Activated gamma-delta T cell treated with anti-CD3 and anti-CD28 coated beads, Interleukin-2, amount 50 U/mL, for 16 hours (primary cell): ENCODE measurements around the gene NFU1.
"Not testable (repeated sequence)": the region's sequence is repeated elsewhere in the genome, so short reads cannot be mapped to it uniquely, and the experiment has no call there.

ENCODE experiments used
- DNase-seq: peaks from one replicate; pipeline ENCODE4 v3.0.0-alpha.2; 2020; ENCODE audit warnings: low read depth

The NFU1 gene

DNA sequence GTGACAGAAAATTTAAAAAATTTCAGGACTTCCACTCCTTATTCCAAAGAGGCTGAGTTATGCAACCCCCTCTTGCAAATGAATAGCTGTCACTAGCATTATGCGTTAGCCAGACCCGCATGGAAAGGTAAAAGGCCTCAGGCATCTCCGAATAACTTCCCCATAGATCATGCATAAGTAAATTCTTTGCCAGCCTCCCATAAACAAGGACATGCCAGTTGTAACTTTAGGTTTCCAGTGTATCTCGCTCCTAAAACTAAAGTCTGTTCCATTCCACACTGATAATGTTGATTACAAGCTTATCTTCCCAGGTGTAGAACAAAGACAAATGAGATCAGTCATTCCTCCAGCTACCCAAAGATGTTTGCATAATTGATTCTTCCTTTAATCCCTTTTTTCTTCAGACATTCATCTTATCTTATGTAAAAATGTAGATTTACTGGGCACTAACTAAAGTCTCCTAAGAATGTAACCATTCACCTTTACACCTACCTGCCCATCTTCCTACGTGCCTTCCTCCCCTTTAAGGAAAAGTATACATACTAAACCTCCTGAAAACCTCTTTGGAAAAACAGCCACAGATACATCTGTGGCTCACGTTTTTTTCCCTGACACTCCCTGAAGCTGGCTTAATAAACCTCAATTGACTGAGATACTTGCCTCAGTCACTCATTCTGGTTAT is 13.6 kb upstream of the NFU1 start:
- no peak for DNase-seq

DNA sequence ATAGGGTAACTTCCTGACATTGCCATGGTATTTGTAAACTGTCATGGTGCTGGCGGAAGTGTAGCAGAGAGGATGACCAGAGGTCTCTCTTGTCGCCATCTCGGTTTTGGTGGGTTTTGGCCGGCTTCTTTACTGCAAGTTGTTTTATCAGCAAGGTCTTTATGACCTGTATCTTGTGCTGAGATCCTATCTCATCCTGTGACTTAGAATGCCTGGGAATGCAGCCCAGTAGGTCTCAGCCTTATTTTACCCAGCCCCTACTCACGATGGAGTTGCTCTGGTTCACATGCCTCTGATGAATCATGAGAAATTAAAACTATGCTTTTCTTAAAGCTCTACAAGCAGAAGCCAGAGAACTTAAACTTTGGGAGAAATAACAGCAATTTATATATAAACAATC is 12.7 kb upstream of the NFU1 start:
- no peak for DNase-seq

DNA sequence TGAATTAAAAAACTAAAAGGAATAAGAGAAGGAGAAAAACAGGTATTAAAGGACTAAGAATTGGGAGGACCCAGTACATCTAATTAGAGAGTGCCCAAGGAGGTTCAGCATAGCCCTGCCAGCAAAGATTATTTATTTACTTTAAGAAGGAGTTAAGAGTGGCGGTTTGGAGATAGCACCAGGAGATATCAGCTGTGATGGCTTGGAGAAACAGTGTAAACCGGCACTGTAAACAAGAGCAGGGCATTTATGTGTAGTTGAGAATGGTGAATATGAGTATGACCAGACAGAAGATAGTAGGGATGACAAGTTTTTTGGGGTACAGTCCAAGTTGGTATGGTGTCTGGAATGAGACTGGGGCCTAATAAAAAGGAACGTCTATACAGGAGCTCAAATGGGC is 6.4 kb upstream of the NFU1 start:
- DNase-seq, result not testable (repeated sequence)

DNA sequence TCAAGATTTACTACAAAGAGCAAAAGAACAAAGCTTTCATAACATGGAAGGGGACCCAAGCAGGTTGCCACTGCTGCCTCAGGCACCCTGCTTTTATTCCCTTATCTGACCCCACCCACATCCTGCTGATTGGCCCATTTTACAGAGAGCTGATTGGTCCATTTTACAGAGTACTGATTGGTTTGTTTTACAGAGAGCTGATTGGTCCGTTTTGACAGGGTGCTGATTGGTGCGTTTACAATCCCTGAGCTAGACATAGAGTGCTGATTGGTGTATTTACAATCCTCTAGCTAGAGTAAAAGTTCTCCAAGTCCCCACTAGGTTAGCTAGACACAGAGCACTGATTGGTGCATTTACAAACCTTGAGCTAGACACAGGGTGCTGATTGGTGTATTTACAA is 2.3 kb upstream of the NFU1 start:
- DNase-seq, result not testable (repeated sequence)

DNA sequence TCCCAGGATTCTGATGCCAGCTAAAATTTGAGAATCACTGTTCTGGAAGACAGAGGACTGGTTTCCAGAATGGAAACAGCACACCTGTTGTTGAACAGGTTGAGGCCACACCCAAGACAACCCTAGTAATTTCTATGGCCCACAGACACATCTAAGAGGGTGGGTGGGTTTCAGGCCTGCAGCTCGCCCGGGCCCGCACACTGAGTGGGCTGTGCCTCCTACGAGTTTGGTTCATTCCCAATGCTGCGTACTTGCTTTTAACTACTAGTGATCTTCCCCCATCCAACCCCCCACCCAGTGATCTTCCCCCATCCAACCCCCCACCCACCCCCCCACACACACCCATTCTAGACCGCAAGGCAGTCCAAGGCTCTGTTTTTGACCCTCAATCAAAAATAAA is 1.3 kb upstream of the NFU1 start:
- no peak for DNase-seq

DNA sequence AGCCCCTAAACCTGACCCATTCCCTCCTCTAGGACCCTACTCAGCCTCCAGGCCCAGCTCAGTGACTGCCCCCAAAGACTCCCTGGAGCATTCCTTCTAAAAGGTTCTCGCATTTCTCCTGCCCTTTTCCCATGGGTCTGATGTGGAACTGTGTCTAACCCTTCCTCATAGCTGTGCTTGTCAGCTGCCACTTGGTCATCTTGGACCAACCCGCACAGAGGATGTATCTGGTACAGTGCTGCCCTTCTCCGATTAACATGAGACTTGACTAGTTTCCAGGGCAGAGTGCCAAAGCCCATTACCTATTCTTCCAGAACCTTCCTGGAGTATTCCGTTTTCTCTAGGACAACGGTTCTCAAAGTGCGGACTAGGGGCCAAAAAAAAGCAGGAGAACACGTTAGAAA is 518 bp upstream of the NFU1 start:
- DNase-seq, result no peak

DNA sequence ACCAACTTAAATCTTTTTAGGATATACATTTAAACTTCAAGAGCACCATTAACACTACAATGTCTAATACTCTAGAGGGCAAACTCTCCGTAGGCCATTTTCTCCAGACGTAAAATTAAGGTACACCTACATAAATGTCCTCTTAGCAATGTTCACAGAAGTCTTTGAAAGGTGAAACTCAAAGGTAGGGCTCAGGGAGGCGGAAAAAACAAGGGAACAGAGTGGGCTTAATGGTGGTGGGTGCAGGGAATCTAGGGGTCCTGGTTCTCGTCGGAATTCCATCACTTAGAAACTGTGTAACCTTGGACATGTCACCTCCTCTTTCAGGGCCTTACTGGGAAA is 668 bp downstream of the NFU1 start:
- no peak for DNase-seq

DNA sequence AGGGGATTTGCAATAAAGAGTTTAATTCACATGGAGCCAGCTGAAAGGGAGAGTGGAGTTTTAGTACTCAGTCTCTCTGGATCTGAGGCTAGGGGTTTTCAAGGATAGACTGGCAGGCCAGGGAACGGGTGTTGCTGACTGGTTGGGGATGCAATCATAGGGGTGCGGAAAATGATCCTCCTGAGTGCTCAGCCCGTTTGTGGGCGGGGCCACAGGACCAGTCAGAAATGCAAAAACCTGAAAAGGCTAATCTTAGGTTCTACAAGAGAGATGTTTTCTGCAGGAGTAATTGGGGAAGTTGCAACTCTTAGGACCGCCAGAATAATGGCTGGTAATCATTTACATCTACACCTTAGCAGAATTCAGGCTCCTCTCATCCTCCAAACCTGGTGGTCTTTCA is 2.5 kb downstream of the NFU1 start:
- no peak for DNase-seq

DNA sequence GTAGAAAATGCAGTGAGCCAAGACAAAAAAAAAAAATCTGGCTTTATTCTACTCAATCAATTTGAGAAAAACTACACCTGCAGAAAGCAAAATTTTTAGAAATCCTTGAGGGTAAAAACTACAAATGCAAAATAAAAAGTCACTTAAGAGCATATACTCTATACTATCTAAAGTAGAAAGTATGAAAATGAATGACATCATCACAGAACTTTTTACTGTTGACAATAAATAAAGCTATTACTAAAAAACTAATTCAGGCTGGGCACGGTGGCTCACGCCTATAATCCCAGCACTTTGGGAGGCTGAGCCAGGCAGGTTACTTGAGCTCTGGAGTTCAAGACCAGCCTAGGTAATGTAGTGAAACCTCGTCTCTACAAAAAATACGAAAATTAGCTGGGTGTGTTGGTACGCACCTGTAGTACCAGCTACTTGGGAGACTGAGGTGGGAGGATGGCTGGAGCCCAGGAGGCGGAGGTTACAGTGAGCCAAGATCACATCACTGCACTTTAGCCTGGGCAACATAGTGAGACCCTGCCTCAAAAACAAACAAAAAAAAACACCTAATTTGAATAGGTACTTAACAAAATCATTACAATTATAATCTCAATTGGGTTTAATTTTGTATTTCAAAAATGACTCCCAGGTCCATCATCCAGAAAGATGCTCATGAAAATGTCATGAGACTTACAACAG is 7.6 kb downstream of the NFU1 start:
- no peak for DNase-seq

DNA sequence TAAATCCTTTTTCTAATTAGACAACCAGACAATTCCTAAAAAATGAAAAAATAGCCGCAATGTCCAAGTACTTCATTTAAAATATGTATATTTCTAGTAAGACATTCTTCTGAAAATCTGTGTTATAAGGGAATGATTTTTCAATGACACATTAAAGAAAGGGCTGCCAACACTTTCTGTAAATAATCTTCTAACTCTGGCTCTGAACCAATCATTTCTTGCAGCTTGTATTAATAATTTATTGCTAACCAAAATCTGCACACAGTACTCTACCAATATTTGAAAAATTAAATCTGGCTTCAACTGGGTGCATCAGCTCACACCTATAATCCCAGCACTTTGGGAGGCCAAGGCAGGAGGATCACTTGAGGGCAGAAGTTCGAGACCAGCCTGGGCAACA is 8.3 kb downstream of the NFU1 start:
- no peak for DNase-seq

DNA sequence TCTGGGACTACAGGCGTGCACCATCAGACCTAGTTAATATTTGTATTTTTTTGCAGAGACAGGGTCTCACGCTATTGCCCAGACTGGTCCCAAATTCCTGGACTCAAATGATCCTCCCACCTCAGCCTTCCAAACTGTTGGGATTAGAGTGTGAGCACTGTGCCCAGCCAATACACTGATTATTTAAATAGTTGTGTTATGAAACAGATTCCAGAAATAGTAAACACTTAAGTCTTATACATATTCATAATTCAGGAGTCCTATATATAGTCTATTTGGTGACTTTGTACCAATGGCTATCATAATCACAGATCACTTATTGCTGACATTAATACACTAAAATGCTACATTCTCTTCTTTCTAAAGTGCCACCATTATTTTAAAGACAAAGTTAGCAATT is 12.8 kb downstream of the NFU1 start:
- DNase-seq, result no peak

DNA sequence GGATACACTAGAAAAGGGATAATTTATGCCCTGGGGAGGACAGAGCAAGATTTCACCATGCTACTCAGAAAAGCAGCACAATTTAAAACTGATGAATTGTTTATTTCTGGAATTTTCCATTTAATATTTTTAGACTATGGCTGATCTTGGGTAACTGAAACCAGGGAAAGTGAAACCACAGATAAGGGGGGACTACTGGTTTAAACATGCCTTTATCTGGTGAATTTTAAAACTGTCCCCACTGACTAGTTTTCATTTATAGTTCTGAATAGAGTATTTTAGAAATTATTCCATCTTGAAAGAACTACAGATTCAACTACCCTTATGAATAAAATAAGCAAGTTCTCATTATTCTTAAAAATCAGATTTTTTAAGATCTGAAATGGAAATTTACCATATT is 15.0 kb downstream of the NFU1 start:
- no peak for DNase-seq

DNA sequence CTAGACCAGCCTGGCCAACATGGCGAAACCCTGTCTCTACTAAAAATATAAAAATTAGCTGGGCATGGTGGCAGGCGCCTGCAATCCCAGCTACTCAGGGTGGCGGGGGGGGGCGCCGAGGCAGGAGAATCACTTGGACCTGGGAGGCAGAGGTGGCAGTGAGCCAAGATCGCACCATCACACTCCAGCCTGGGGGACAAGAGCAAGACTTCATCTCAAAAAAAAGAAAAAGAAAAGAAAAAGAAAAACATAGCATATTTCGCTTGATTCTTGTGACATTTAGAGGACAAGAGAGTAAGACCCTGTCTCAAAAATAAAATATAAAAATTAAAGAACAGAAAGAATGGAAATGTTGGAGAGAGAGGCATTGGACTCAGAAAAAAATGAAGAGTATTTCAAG is 18.1 kb downstream of the NFU1 start:
- not testable (repeated sequence) for DNase-seq

DNA sequence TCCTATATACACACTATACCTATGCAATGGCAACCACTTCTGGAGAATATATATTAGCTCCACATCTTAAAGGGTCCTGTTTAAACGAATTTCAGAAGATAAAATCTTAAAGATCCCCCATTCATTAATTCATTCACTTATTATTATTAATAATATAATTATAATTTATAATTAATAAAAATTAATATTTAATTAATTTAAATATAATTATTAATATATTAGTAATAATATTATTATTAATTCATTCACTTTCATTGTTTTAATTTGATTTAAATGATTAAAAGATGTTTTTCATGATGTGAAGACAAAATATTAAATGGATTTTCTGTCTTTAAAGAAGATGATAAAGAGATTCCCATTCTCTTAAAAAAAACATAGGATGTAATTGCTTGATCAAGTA is 21.1 kb downstream of the NFU1 start:
- no peak for DNase-seq

DNA sequence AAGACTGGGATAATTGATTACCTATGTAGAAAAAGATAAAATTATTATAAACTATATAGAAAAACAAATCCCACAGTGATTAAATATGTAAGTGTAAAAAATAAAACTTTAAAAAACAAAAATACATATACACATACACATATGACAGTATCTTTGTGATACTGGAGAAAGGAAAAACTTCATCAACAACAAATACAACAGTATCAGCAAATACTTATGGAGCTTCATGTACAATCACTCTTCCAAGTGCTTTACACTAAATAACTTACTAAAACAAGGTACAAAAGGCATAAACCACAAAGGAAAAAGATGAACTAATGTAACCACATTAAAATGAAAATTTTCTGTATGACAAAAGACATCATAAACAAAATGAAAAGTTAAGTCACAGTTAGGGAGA is 26.1 kb downstream of the NFU1 start:
- DNase-seq, result no peak

DNA sequence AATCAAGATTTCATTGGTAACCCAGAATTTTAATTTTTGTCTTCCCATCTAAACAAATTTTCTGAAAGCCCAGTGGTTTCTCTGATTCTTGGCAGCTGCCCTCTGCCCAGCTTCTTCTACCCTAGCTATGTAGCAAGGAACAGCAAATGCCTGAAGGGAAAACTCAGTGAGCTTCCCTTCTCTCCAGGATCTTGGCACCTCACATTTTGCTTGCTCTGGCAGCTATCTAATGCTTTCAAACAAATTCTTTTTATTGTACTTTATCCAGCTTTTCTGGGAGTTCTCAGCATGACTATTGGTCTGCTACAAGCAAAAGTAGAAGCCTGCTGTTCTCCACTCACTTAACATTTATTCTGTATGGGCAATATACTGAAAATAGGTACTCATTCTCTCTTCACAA is 31.9 kb downstream of the NFU1 start:
- DNase-seq, result no peak

DNA sequence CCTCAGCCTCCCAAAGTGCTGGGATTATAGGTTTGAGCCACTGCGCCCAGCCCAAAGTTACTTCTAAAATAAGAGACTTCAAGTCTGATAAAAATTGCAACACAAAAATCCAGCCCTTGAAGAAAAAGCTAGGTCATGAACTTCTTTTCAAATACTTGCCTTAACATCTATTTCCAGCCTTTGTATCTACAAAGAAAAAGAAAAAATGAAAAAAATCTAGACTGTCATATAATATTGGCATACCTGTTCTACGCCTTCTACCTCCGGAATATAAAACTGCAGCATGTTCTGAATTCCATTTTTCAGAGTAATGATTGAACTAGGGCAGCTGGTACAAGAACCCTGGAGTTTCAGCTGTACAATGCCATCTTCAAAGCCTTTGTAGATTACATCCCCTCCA is 37.1 kb downstream of the NFU1 start:
- DNase-seq, result no peak

DNA sequence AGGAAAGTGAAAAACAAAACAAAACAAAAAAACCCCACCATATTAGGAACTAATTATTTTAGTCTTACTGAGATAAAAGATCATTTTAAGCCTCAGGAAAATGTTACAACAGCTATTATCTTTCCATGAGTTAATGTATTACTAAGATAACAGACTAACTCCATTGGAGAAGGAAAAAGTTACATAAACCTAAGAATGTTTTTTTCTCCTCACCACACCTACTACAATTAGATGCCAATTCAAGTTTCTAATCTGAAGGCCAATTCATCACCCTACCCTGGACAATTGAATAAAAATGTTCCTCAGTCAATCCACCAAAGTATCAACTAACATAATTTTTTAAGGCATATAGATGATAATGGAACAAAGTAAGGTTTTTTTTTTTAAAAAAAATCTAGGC is 40.0 kb downstream of the NFU1 start:
- no peak for DNase-seq

DNA sequence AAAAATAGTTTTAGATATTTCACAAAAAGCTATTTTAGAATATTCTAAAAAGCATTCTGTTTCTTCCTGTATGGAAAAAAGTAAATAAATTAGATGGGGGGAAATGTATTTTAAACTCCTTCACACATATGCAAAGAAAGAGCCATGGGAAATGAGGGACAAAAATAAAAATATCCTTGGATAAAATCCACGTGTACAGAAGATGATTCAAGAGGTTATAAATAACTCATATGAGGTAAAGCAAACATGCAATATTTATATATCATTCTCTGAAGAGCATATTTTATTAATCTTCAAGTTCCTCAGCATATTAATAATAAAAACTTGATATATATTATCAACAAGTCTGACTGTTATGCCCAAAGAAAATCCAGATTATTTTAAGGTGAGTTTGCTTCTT is 41.4 kb downstream of the NFU1 start:
- no peak for DNase-seq

DNA sequence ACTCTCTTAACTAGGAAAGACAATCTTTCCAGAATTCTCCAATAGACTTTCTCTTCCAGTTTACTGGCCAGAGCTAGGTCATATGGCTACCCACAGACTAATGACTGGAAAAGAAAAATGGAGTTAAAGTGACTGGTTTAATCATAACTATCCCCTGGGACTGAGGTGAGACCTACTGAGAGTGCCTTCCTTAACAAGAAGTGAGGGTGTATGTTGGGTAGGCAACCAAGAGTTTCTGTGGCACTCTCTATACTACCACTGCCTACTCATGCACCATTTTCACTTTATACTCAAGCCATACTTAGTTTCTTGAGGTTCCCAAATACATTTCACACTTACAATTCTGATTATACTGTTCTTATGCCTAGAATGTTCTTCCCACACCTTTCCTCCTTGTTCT is 43.3 kb downstream of the NFU1 start:
- no peak for DNase-seq

DNA sequence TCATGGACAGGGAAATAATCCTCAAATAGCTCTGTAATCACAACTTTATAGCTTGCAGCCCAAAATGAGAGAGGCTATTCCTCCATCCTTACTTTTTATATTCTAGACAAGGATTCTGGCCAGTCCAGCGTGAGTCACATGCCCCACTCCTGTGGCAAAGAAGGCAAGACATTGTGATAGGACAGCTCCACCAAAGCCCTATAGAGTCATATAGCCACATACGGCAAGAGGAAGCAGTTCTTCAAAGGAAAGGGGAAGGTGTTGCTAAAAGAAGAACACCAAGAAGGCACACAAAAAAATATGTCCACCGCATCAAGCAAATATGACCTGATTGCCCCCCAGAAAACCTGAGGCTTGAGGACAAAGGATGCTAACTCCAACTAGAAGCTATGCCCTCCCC is 46.8 kb downstream of the NFU1 start:
- no peak for DNase-seq

DNA sequence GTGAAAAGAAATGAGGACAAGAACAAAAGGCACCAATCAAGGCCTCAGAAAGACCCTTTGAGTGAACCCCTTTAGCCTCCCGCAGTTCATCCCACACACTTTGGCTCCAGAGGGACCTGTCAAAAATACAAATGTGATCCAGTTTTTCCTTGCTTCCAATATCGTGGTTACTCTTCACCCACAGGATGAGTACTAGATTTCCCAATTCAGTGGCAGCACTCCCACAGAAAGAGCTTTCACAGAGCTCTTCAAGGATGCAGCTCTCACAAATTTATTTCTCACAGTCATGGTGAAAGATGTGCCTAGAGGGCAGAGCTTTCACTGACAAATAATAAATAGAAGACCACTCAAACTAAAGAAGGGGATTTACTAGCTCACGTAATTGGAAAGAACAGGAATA is 47.2 kb downstream of the NFU1 start:
- no peak for DNase-seq

DNA sequence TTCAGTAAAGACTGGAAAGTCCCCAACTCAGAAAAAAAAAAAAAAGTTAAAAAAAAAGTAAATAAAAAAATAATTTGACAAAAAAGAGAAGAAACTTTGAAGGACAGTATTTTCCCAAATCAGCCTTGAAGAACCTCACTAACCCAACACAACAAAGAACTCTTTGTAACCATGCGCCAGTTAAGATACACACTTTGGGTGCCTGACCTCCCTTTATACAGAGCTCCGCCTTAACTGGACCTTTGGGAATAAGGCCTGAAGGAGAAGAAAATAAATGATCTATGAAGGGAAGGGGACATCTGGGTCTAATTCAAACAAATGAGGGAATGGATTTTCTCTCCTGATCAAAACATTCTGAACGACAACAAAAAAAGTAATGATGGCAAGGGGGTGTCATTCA is 48.0 kb downstream of the NFU1 start:
- DNase-seq, result no peak

DNA sequence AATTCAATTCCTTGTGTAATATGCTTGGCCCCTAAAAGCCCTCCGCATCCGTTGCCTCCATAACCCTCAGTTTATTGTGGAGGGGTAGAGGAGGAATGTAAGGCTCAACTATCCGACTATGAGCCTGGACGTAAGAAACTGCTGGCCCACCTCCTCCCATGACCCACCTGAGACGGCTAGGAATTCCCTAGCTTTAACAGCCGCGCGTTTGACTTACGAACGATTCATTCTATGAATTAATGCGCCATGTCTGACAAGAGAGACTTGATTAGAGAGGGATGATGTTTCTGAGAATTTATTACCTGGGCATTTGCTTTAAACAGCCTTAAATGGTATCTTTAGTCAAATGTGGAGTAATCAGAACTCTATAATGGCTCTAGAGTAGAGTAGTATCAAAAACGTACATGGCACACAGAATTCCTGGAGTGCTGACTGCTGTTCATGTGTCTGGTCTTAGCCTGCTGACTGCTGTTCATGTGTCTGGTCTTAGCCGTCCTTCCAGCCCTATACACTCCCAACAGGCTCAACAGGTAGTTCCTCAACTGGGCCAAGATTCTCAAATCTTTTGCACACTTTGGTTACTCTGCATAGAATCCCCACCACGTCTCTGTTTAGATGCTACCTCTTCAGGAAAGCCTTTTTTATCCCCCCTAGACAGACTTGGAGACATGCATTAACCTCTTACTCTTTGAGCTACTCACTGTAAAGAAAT is 49.3 kb downstream of the NFU1 start:
- DNase-seq, result no peak
